Renal cortical epithelial cell (primary cell): ENCODE results near the gene SHISA7. TPM values are rescaled to one million over a fixed set of nuclear protein-coding genes. Genes with fewer than 3 reads are reported as not detected.
"Not testable (repeated sequence)": the region's sequence is repeated elsewhere in the genome, so short reads cannot be mapped to it uniquely, and the experiment has no call there.

Experiments used
- DNase-seq: peaks from one replicate; pipeline ENCODE4 v3.0.0-alpha.2; 2011; ENCODE audit warnings: low read depth
- total RNA-seq: library from RNA; depleted of rRNA; stranded (reverse); fragments of >200 nt; gene quantifications from 2 replicates; pipeline ENCODE4 v1.2.3, GENCODE V29; 2014

SHISA7 gene
- total RNA-seq, 1 donor from 2014 or later = not detected

- DNase-seq = no peak
Observed at GRCh38 chr19:55447421-55448174, 4.5 kb upstream of the SHISA7 start.

DNA sequence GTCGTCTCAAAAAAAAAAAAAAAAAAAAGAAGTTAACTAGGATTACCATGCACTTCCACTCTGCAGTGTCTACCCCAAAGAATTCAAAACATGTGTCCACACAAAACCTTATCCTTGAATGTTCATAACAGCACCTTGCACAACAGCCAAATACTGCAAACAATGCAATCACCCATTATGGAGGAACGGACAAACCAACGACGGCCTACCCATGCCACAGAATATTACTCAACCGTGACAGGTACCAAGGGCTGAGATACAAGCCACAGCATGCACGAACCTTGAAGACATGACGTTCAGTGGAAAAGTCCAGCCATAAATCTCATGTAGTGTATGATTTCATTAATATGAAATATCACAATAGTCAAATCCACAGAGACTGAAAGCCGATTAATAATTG lies 3.0 kb upstream of the SHISA7 start:
- peak; percentile 37 for DNase-seq

- no peak for DNase-seq
Observed at GRCh38 chr19:55444646-55445045, 1.5 kb upstream of the SHISA7 start.

GRCh38 chr19:55443824-55444480 lies 852 bp upstream of the SHISA7 start:
- no peak for DNase-seq

DNA sequence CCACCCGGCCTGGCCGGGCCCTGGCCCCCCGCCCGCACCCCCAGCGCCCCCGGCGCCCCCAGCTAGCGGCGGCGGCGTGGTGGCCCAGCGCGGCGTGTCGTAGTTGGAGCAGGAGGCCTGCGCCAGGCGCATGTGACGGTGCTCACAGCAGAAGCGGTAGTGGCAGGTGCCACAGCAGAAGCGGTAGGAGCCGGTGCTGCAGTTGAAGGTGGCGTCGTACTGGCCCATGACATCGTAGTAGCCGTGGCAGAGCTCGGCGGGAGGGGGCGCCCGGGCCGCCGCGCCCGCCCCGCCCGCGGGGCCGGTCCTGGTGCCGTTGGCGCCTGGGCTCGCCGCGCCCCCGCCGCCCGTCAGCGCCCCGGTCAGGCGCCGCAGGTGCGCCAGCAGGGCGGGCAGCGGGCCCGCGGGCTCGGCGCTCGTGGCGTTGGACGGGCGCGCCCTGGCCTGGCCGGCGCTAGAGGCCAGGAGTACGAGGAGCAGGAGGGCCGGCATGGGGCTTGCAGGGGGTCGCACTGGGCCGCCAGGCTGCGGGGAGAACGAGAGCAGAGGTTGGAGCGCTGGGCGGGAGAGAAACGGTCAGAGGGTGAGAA lies 633 bp downstream of the SHISA7 start:
- no peak for DNase-seq

DNA sequence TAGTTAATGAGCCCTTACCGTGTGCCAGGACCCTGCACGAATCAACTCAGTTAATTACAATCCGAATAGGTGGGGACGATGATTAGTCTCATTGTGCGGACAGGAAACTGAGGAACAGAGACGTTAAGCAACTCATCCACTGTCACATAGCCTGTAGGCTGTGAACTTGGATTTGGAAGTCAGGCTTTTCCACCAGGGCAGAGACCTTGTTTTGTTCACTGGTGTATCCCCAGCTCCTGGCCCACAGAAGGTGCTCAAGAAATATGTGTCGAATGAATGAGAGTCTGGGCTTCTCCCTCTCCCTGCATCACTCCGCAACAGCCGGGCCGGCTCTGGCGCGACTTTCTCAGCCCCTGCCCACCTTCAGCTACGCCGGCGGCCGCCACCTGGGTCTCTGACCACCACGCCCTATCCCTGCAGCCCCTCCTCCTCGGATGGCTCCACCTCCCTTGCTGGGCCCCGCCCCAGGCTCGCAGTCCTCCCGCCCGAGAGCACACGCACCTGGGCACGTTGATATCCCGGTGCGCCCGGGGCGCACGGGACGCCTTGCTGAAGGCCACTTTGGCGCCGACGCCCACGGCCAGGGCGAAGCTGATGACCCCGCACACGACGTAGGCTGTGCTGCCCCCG lies 1.3 kb downstream of the SHISA7 start:
- DNase-seq = no peak

DNA sequence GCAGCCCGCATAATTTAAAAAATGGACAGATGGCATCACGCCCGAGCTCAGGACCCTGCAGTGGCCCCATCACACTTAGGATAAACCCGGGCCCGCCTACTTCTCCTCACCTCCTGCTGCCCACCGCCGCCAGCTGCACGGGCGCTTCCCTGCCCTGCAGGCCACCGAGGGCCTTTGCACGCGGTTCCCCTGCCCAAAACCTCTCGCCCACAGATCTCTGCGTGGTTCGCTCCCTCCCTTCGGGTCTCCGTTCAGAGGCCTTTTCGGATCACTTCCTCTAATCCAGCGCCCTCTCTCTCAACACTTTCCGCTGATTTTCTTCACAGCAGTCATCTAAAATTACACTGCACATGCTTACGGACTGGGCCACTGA lies 1.8 kb downstream of the SHISA7 start:
- DNase-seq = no peak

- no peak for DNase-seq
Observed at GRCh38 chr19:55440411-55441105, 2.5 kb downstream of the SHISA7 start.

DNA sequence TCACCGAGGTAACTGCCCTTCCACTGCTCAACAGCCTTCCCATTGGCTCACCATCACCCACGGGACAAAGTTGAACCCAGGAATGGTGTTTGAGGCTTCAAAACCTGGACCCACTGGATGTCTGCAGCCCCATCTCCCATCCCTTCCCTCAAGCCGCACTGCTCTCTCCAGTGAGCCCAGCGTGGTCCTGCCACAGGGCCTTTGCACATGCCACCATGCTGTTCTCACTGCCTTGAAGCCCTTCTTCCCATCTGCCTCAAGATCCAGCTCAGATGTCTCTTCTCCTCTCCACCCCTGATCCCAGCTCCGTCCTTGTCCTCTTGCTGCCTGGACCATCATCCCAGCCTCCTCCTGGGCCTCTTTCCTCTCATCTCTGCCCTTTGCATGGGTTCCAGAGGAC lies 4.0 kb downstream of the SHISA7 start:
- no peak for DNase-seq

GRCh38 chr19:55437410-55437809 lies 5.7 kb downstream of the SHISA7 start:
- DNase-seq = peak; percentile 46

DNA sequence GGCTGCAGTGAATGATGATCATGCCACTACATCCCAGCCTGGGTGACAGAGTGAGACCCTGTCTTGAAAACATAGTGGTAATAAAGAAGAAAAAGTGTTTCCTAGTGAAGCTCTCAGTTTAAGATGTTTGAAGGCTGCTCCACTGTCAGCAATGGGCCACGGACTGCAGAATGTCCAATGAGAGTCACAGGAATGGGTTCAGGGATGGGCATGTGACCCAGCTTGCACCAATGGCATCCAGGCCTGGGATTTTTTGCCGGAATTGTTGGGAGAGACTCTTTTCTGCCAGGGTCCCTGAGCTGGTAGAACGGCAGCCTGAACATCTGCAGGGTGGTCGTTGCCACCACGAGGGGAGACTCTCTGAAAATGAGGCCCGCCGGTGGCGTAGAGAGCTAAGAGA lies 6.3 kb downstream of the SHISA7 start:
- no peak for DNase-seq

DNA sequence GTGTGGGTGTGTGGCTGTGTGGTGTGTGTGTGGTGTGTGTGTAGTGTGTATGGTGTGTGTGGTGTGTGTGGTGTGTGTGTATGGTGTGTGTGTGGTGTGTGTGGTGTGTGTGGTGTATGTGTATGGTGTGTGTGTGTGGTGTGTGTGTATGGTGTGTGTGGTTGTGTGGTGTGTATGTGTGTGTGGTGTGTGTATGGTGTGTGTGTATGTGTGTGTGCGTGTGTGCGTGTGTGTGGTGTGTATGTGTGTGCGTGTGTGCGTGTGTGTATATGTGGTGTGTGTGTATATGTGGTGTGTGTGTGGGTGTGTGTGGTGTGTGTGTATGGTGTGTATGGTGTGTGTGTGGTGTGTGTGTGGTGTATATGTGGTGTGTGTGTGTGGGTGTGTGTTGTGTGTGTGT lies 8.1 kb downstream of the SHISA7 start:
- no peak for DNase-seq

GRCh38 chr19:55434356-55434919 lies 8.7 kb downstream of the SHISA7 start:
- DNase-seq = no peak

GRCh38 chr19:55433292-55433691 lies 9.8 kb downstream of the SHISA7 start:
- no peak for DNase-seq

GRCh38 chr19:55432241-55432959 lies 10.7 kb downstream of the SHISA7 start:
- no peak for DNase-seq

- no peak for DNase-seq
Observed at GRCh38 chr19:55431183-55431582, 11.9 kb downstream of the SHISA7 start.

- no peak for DNase-seq
Observed at GRCh38 chr19:55426042-55426441, 17.1 kb downstream of the SHISA7 start.

DNA sequence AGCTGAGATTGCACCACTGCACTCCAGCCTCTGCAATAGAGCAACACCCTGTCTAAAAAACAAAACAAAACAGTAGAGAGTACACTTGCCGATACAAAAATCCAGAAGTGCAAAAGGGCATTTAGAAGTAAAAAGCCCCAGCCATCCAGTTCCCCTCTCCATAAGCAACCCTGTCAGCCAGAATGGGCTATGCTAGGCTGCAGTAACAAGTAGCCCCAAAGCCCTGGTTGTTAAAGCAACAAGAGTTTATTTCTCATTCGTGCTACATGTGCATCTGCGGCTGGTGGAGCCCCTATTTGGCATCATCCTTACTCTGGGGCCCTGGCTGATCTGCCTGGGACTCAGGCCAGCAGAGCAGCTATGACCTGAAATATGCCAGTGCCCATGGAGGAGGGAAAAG lies 18.6 kb downstream of the SHISA7 start:
- DNase-seq = no peak

DNA sequence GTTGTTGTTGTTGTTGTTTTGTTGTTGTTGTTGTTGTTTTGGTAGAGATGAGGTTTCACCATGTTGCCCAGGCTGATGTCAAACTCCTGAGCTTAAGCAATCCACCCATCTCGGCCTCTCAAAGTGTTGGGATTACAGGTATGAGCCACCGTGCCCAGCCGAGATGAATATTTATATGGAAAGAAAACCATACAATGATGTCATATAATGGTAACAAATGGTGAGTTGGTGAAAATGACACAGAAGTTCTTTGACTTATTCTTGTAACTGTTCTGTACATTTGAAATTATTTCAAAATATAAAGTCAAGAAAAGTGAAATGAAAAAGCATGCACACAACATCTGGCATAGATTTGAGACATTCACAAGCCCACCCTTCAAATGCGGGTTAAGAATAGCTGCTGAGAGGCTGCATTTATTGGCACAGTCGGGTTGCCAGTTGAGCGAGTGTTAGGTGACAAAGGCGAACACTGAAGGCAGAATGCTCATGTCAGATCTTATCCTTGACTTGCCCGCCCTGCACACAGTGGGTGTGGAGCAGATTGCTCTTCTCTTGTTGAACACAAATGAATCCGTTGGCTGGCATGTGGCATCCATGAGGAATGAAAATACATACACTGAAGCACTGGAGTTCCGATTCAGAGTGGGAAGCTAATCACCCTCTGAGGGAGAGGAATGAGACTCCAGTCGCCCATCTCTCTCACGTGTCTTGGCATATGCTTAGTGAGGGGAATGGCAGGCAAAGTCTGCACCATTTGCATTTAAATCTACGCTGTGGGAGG lies 19.7 kb downstream of the SHISA7 start:
- no peak for DNase-seq

- not testable (repeated sequence) for DNase-seq
Observed at GRCh38 chr19:55421281-55421680, 21.8 kb downstream of the SHISA7 start.
